HG03571 (cell line): ENCODE data around the gene CYP24A1.
"Not testable (repeated sequence)": the region's sequence is repeated elsewhere in the genome, so short reads cannot be mapped to it uniquely, and the experiment has no call there.

Experiments used
- ATAC-seq: cut with Tn5 transposase; IDR thresholded peaks from one replicate; pipeline ENCODE4 v1.9.1; 2021; ENCODE audit not compliant: unreplicated experiment

Gene CYP24A1

DNA sequence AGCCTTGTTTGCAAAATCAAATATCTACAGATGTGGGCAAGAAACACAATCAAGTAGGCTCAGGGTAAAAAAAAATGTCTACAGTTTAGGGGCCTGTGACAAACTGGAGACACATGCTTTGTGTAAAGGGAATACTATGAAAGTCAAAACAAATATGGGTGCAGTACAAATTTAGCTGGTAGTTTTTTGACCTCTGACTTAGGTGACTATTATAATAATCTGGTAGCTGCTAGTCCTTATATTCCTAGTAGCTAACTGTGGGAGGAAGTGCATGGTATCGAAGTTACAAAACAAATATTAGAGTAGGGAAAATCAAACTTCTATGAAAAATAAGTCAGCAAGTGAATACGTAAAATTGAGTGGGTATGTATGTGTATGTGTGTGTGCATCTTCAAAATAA lies 35.4 kb downstream of the CYP24A1 start:
- ATAC-seq = no peak

DNA sequence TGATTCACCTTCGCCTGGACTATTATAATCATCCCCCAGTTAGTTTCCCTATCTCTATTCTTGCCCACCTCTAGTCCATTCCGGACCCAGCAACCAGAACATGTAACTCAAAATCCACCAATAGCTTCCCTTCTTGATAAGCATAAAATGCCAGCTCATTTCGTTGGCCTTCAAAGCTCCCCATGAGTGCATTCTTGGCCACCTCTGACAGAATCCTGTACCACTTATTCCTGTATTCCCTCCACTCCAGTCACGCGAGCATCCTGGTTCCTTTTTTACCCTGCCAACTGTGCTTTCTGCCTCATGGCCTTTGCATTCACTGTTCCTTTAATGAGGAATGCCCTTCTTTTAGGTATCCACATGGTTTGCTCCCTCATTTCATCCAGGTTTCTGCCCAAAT lies 36.7 kb downstream of the CYP24A1 start:
- ATAC-seq = no peak

DNA sequence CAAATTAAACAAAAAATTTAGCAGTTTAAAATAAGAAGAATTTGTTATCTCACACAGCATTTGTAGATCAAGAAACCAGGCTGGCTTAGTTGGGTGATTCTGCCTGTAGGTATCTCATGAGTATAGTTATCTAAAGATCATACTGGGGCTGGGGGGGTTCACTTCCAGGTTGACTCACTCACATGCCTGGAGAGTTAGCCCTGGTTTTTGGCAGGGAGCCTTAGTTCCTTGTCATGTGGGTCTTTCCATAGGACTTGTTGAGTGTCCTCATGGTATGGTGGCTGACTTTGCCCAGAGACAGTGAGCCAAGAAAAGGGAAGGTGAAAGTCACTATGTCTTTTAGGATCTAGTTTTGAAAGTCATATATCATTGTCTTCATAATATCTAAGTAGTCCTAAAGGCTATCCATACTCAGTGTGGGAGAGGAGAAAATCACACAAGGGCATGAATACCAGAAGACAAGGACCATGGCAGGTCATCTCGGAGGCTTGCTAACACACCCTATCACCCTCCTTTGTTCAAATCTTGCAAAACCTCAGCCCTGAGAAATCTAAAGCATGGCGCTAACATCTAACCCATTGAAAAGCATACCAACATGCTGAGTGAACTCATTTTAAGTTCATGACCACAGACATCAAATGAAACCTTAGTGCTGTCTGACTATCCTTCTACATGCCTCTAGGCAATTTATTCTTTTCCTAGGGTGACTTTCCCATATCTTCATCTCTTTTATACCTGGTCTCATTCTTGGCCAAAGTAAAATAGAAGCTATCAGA lies 39.2 kb downstream of the CYP24A1 start:
- ATAC-seq = no peak

DNA sequence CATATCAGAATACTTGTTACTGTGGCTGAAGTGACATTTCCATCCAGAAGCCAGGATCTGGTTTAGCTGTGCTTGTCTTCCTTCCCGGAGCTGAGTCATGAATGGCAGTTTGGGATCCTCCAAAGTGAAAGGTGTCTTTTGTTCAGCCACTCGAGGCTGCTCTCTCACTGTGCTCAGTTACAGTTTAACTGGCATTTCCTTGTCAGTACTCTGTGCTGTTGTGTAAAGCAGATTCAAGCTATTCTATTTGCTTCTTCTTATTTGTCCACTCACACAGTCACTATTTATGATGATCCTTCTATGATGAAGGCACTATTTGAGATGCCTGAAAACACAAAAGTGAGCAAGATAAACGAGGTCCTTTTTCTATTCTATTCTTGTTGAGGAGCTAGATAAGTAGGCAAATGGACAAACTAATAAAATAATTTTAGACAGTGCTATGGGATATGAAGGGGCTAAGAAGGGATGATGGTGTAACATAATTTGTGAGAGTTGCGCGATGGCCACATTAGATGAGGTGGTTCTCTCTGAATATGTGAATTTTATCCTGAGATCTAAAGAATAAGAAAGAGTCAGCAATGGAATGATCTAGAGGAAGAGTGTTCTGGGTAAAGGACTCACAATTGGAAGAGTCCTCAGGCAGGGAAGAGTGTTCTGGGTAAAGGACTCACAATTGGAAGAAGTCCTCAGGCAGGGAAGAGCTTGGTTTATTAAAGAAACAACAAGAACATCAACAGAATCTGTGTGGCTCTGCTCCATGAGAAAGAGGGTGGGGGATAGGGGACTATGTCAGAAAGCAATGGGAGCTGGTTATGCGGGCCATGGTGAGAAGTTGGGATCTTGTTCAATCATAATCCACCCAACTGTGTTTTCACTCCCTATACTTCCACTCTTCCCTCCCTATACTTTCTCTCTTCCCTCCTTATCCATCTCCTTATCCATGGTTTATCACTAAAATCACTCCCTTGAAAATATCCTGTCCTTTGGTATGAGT lies 40.1 kb downstream of the CYP24A1 start:
- no peak for ATAC-seq

DNA sequence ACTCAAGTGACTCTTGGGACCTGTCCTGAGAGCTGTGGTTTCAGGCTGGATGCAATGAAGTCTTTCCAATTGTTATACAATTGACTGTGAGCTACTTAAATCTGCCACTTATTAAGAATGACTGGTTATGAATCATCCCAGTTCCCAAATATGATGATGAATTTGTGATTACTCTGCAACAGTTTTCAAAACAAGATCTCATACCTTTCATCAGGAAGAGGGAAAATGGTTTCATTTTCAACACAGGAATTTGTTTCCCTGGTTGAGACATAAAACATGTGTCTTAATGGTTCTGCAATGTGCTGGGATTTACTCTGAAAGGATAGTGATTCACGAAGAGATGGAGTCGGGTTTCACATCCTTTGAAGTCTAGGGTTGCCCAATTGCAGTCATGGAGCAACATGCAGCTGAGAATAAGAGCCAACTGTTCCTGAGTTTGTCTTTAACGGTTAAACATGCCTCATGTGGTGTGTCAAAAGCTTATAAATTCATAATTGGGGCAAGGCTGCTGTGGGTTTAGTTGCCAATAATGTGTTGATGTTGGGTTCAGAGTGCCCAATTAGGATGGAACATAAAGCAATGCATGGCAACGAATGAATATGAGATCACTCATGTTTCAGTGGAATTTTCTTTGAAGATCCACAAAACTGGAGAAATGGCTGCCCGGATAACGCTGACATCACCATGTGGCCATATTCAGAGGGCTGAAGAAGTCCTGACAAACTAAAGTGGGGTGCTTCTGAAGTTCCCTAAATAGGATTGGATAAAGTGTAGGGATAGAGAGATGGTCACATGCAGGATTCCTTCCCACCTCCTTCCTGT lies 41.0 kb downstream of the CYP24A1 start:
- no peak for ATAC-seq

DNA sequence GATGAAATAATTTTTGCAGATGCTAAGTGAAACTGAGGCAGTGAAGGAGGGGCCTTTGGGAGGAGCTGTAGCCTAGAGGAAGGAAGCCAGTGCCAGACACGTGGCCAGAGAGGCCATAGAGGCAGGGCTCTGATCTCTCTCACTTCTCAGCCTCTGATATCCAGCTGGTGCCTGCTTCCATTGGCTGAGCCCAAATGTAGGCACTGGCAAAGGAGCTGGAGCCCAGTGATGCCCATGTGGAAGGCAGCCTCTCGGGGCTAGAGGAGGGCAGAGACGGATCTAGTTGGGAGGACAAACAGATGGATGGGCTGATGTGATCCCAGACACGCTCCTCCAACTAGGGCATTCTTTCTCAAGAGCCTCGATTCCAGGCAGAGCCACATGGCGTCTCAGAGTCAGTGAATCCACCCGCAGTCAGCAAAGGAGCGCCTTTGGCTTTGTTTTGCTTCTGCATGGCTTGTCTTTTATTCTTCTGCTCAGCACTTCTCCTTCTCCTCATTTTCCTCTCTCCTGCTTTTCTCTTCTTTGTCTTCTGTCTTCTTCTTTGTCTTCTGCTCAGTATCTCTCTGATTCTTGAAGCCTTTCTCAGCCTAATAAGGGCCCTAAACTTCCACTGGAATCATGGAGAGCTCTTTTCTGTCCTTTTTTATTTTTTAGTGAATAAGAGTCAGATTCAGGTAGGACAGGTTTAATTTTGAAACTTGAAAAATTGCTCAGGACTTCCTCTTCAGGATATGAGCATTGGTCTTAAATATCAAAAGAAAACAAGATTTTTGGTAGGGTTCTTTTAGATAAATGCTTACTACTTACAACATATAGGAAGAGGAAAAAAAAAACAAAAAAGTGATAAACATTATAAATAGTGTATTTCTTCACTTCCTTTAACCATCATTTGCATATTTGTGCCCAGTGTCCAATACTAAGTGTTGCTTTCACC lies 41.8 kb downstream of the CYP24A1 start:
- no peak for ATAC-seq

DNA sequence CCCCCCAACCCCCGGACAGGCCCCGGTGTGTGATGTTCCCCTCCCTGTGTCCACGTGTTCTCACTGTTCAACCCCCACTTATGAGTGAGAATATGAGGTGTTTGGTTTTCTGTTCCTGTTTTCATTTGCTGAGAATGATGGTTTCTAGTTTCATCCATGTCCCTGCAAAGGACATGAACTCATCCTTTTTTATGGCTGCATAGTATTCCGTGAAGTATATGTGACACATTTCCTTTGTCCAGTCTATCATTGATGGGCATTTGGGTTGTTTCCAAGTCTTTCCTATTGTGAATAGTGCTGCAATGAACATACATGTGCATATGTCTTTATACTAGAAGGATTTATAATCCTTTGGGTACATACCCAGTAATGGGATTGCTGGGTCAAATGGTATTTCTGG lies 42.7 kb downstream of the CYP24A1 start:
- not testable (repeated sequence) for ATAC-seq

DNA sequence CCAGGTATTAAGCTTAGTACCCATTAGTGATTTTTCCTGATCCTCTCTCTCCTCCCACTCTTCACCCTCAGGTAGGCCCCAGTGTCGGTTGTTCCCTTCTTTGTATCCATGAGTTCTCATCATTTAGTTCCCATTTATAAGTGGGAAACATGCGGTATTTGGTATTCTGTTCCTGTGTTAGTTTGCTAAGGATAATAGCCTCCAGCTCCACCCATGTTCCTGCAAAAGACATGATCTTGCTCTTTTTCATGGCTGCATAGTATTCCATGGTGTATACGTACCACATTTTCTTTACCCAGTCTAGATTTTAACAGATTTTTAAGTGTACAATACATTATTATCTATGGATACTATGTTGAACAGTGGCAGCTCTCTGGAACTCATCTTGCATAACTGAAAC lies 44.4 kb downstream of the CYP24A1 start:
- no peak for ATAC-seq

DNA sequence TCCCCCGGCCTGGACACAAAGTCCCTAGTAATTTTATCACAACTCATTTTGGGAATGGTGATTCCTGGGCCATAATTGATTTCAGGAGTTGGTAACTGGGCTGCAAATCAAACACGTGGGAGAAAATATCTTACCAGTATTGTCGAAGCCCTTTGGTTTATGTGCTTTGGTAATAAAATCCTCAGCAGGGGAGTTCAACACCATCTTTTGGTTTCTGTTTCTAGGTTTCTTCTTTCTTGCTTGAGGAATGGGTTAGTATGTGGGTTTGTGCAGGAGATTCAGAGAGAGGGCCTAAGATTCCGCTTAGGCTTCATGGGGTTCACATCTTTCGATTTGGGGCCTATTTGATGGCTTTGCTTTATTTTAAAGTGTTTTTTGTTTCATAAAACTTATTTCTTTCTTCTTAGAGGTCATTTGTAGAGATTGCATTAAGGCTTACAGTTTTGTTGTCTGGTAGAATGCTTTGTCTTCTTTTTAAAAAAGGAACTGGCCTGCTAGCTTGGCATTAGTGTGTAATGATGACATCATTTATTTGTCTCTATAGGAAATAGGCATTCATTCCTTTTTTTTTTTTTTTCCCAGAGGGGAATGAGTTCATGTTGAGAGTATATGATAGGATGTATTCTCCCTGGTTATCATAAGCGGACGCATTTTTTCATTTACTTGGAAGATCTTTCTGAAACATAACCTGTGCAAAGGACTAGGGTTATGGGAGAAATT lies 45.8 kb downstream of the CYP24A1 start:
- ATAC-seq = no peak

DNA sequence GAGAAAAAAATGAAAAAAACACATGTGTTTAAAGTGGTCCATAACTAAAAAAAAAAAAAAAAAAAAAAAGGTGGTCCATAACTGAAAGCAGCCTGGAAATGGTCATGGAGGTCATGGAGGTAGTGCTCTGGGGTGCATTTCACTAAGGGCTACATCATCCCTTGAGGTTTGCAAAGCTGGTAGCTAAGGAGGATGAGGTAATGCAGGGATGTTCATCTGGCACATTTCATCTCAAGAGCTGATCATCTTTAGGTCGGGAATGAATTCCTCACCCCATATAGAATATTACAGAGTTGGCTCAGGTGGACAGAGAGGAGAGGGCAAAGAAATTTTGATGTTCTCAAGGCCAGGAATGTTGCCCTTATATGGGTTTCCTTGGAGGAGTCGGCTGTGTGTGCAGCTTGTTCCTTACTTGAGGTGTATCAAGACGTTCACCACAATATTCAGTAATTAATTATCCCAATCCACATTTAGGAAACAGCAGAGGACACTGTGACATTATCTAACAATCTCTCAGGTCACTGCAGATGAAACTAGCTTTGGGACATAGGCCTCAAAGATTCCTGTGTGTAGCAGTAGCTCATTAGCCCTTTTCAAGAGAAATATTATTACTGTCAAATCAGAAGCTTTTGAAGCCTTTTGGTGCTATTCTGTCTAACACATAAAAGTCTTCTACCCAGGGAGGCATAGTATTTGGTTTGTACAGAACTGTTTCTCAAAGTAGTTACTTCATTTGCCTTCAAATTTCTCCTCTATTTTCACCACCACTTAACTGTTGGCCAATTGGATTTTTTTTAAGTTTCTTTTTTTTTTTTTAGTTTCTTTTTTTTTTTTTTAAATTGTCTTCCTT lies 46.8 kb downstream of the CYP24A1 start:
- ATAC-seq = no peak

DNA sequence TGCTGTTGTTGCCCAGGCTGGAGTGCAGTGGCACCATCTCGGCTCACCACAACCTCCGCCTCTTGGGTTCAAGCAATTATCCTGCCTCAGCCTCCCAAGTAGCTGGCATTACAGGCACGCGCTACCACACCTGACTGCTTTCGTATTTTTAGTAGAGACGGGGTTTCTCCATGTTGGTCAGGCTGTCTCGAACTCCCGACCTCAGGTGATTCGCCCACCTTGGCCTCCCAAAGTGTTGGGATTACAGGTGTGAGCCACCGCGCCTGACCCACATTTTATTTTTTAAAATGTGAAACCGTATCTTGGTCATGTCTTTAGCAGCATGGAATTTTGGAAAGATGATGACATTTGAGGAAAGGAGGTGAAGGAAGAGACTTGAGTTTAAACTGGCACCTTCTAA lies 47.5 kb downstream of the CYP24A1 start:
- ATAC-seq = not testable (repeated sequence)

DNA sequence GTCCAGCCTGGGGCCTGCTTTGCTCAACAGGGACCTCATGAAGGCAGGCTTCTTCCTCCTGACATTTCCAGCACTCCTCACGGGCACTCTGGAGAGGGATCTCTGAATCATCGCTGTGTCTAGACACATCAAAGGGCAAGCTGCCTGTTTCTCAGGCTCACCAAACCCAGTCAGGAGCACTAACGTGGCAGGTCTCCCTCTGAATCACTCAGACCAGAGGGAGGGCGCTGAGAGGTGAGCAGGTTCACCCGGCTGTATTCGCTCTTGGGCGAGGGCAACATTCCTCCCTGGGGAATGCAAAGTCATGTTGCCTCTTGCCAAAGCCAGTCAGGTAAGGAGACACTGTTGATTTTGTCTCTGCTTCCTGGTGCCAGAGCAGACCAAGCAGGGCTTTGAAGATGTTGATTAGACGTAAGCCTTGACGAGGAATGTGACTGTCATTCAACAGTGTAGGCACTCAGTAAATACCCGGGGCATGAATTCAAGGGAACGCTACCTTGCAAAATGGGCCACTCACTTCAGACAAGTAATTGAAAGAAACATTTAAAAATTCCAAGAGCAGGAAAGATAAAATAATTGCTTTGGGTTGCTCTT lies 50.1 kb downstream of the CYP24A1 start:
- ATAC-seq = no peak

DNA sequence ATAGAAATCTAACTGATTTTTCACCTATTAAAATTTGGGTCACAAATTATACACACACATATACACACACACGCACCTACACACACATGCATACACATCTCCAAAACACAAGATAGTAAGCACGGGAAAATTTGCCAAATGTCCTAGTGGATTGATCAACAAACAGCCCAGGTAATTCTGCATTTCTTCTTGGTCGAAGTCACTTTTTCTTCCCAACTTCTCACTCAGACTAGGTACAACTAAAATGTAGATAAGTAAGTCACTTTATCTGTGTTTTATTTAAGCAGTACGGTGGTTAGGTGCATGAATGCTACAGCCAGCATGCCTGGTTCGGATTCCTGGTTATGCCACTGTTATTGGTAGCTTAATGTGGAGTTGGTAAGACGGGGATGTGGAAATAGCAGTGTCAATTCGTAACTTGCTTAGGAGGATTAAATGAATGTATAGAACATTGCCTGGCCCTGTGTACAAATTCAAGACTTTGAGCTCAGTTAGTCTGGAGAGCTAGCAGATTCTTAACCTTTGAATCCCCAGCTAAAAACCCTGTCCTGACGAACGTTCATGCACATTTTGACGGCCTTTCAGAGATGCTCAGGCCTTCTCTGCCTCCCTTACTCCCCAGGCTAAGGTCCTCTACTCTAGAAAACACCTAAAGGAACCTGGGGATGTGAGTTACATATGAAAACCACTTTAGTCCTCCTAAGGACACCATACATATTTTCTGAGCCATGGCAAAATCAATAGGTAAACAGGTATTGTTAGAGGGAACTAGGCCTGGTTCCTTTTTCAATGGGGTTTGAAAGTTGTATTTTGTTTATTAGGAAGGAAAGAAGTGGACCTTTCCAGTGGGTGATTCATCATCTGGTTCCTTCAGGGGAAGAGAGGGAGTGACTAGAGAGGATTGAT lies 50.9 kb downstream of the CYP24A1 start:
- no peak for ATAC-seq

DNA sequence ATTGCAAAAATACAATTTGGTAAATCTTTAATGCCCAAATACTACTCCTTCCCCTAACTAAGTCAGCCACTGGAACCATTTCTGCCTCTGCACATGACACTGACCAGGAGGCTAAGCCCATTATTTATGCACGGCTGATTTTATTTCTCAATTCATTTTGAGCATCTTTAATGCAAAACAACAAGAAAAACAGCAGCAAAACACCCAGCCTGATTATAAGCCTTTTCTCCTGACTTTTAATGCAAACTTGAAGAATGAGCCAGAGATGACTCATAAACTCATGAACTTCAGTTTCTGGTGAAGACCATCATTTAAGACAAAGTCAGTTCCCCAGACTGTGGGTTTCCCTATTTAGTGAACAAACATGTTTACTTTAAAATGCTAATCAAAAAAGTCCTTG lies 51.6 kb downstream of the CYP24A1 start:
- ATAC-seq = no peak

DNA sequence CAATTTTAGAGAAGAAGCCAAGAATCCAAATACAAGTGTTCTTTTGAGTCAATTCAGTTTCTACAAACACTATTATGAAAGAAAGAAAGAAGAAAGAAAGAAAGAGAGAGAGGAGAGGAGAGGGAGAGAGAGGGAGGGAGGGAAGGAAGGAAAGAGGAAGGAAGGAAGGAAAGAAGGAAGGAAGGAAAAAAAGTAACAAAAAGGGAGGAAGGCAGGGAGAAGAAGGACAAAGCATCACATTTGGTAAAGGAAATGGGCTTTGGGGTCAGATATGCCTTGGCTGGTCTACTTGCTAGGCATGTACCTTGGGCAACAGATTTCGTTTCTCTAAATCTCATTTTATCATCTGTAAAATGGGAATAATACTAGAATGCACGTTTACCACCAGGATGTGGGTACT lies 54.0 kb downstream of the CYP24A1 start:
- no peak for ATAC-seq

DNA sequence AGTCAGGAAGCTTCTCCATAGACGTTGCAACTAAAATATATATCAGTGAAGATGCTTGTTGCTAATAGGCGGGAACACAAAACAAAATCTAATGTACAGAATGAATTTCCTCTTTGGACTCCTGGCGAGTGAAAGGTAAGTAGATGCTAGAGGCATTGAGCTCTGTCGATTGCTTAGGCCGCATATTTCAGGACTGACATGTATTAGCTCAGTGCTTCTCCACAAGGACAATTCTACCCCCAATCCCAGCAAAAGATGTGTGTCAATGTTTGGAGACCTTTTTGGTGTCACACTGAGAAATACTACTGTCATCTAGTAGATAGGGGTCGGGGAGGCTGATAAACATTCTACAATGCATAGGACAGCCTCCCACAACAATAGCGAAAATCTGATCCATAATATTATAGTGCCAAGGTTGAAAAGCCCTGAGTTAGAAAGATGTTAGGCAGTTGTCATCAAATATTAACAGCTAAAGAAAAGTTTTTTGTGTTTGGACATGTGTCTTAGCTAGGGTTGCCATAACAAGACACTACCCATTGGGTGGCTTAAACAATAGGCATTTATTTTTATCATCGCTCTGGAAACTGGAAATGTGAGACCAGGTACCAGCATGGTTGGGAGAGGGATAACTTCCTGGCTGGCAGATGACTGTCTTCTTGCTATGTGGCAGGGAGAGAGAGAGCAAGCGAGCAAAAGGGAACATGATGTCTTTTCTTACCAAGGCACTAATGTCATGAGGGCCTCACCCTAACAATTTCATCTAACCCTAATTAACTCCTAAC lies 55.4 kb downstream of the CYP24A1 start:
- ATAC-seq = no peak
